H1 (cell line): Measurements from ENCODE around the gene PRRT2. TPM values are rescaled to one million over a fixed set of nuclear protein-coding genes. Genes with fewer than 3 reads are reported as not detected.

ENCODE experiments used
- CTCF ChIA-PET: fragments of 300-600 bp; sonication (Branson Sonifier 250); formaldehyde crosslinking; loops from one replicate; lab custom pipeline; 2021; ENCODE audit not compliant: partially characterized antibody; lab: Charles Lee
- POLR2A ChIA-PET: fragments of 300-600 bp; sonication (Branson Sonifier 250); formaldehyde crosslinking; loops from one replicate; lab custom pipeline; 2021; ENCODE audit warnings: inconsistent platforms; ENCODE audit not compliant: partially characterized antibody; lab: Charles Lee
- DNase-seq, 2 experiments: peaks; one replicate each; pipeline versions ENCODE4 v3.0.0 to v3.0.0-alpha.2; 2010 to 2022; ENCODE audit warnings: low spot score in 2 of 2, low read depth in 1 of 2, mixed read lengths in 1 of 2
- FAIRE-seq: peaks from 2 replicates; lab custom pipeline; 2011; peaks lifted over from hg19 to GRCh38; lab: Jason Lieb, UNC
- H2AFZ ChIP-seq: 2 replicates; pipeline ENCODE4 v1.8.1; 2012; ENCODE audit warnings: low read length, inconsistent platforms
- H2AK5ac ChIP-seq: 2 replicates; pipeline ENCODE4 v1.6.1; 2013; ENCODE audit warnings: low read depth, low read length
- H2BK120ac ChIP-seq: replicated peaks from 2 replicates; pipeline ENCODE3; 2013; ENCODE audit warnings: low read depth, low read length, inconsistent platforms
- H2BK12ac ChIP-seq: 2 replicates; pipeline ENCODE4 v1.6.1; 2013; ENCODE audit warnings: low read depth, low read length
- H2BK15ac ChIP-seq: 2 replicates; pipeline ENCODE4 v1.6.1; 2013; ENCODE audit warnings: low read length
- H2BK20ac ChIP-seq: 2 replicates; pipeline ENCODE4 v1.6.1; 2013; ENCODE audit warnings: low read length
- H2BK5ac ChIP-seq: 2 replicates; pipeline ENCODE4 v1.6.1; 2013; ENCODE audit warnings: low read depth, low read length
- H3K14ac ChIP-seq: 2 replicates; pipeline ENCODE4 v1.6.1; 2013; ENCODE audit warnings: inconsistent platforms; ENCODE audit not compliant: insufficient read length
- H3K18ac ChIP-seq: 2 replicates; pipeline ENCODE4 v1.6.1; 2013; ENCODE audit warnings: low read length; ENCODE audit errors: extremely low read depth
- H3K23ac ChIP-seq: 2 replicates; pipeline ENCODE4 v1.6.1; 2013; ENCODE audit warnings: inconsistent platforms; ENCODE audit not compliant: insufficient read length
- H3K23me2 ChIP-seq: 2 replicates; pipeline ENCODE4 v1.6.1; 2013; ENCODE audit warnings: low read depth, low read length
- H3K27ac ChIP-seq: 2 replicates; pipeline ENCODE4 v1.6.1; 2011; ENCODE audit warnings: low read depth, low read length, inconsistent platforms
- H3K27me3 ChIP-seq, 4 experiments: replicated peaks in 1 of 4; 1 replicate in 1 of 4; 2 replicates in 3 of 4; pipeline versions ENCODE4 v1.6.1 to v1.8.1; 2011 to 2013; ENCODE audit warnings: low read length in 3 of 4, mild to moderate bottlenecking in 3 of 4, inconsistent platforms in 2 of 4, mixed read lengths in 2 of 4, moderate library complexity in 1 of 4; ENCODE audit not compliant: control insufficient read depth in 3 of 4, insufficient read depth in 3 of 4; ENCODE audit errors: extremely low read depth in 1 of 4
- H3K36me3 ChIP-seq, 4 experiments: 2 replicates each; pipeline versions ENCODE4 v1.6.1 to v1.8.1; 2011 to 2013; ENCODE audit warnings: mild to moderate bottlenecking in 4 of 4, low read length in 3 of 4, moderate library complexity in 2 of 4, control low read depth in 1 of 4, inconsistent platforms in 1 of 4; ENCODE audit not compliant: insufficient read depth in 4 of 4, control insufficient read depth in 2 of 4
- H3K4ac ChIP-seq: replicated peaks from 2 replicates; pipeline ENCODE3; 2013; ENCODE audit warnings: low read length, low read depth, mixed read lengths, inconsistent platforms; ENCODE audit not compliant: insufficient read length
- H3K4me1 ChIP-seq, 4 experiments: replicated peaks in 1 of 4; 1 replicate in 1 of 4; 2 replicates in 3 of 4; pipeline versions ENCODE4 v1.6.1 to v1.8.1; 2011 to 2013; ENCODE audit warnings: low read length in 3 of 4, inconsistent platforms in 2 of 4, mixed read lengths in 1 of 4; ENCODE audit not compliant: insufficient read depth in 4 of 4, control insufficient read depth in 3 of 4
- H3K4me2 ChIP-seq, 2 experiments: 2 replicates each; pipeline versions ENCODE4 v1.6.1 to v1.8.1; 2011 to 2013; ENCODE audit warnings: low read depth in 2 of 2, low read length in 2 of 2, control low read depth in 1 of 2, inconsistent platforms in 1 of 2, mild to moderate bottlenecking in 1 of 2; ENCODE audit not compliant: insufficient read depth in 1 of 2
- H3K4me3 ChIP-seq, 4 experiments: fragments of 200-600, 300-600 bp in 1 of 4; sonication (generic), shearing (Covaris generic), sonication (Bioruptor Twin) in 1 of 4; 2 replicates each; pipeline versions ENCODE4 v1.5.1 to v1.8.1; 2011 to 2016; ENCODE audit warnings: low read length in 4 of 4, low read depth in 3 of 4, control low read depth in 2 of 4, inconsistent platforms in 2 of 4, mild to moderate bottlenecking in 2 of 4, mixed read lengths in 1 of 4, moderate library complexity in 1 of 4; ENCODE audit not compliant: insufficient read depth in 2 of 4; ENCODE audit errors: extremely low read depth in 1 of 4
- H3K56ac ChIP-seq: replicated peaks from 2 replicates; pipeline ENCODE3; 2013; ENCODE audit warnings: low read depth, mild to moderate bottlenecking, mixed read lengths, low read length, inconsistent platforms; ENCODE audit not compliant: insufficient read length
- H3K79me1 ChIP-seq: 2 replicates; pipeline ENCODE4 v1.6.1; 2013; ENCODE audit warnings: low read depth, low read length, control low read depth
- H3K79me2 ChIP-seq, 2 experiments: 2 replicates each; pipeline versions ENCODE4 v1.6.1 to v1.8.1; 2012 to 2013; ENCODE audit warnings: low read length in 2 of 2, mild to moderate bottlenecking in 2 of 2, inconsistent platforms in 1 of 2; ENCODE audit not compliant: insufficient read depth in 2 of 2, control insufficient read depth in 1 of 2
- H3K9ac ChIP-seq, 4 experiments: replicated peaks in 1 of 4; 1 replicate in 1 of 4; 2 replicates in 3 of 4; pipeline versions ENCODE4 v1.6.1 to v1.8.1; 2011 to 2013; ENCODE audit warnings: low read depth in 3 of 4, low read length in 3 of 4, control low read depth in 2 of 4, mild to moderate bottlenecking in 2 of 4, moderate library complexity in 2 of 4, inconsistent platforms in 1 of 4; ENCODE audit errors: extremely low read depth in 1 of 4
- H3K9me3 ChIP-seq, 2 experiments: 2 replicates each; pipeline versions ENCODE4 v1.6.1 to v1.8.1; 2012 to 2013; ENCODE audit warnings: mild to moderate bottlenecking in 2 of 2, moderate library complexity in 2 of 2, control low read depth in 1 of 2, inconsistent platforms in 1 of 2, low read depth in 1 of 2, low read length in 1 of 2, mixed read lengths in 1 of 2; ENCODE audit not compliant: insufficient read depth in 2 of 2
- H4K20me1 ChIP-seq, 2 experiments: replicated peaks in 1 of 2; 2 replicates each; pipeline versions ENCODE3 to v1.8.1; 2011 to 2013; ENCODE audit warnings: inconsistent platforms in 2 of 2, low read length in 2 of 2, mild to moderate bottlenecking in 1 of 2; ENCODE audit not compliant: insufficient read depth in 2 of 2, control insufficient read depth in 1 of 2
- H4K5ac ChIP-seq: 2 replicates; pipeline ENCODE4 v1.6.1; 2013; ENCODE audit warnings: low read length, low read depth, mixed read lengths, inconsistent platforms; ENCODE audit not compliant: insufficient read length
- H4K8ac ChIP-seq: 2 replicates; pipeline ENCODE4 v1.8.0; 2013; ENCODE audit warnings: mild to moderate bottlenecking, moderate library complexity, low read length, inconsistent platforms; ENCODE audit not compliant: insufficient read depth; ENCODE audit errors: extremely low read depth
- H4K91ac ChIP-seq: replicated peaks from 2 replicates; pipeline ENCODE3; 2013; ENCODE audit warnings: low read length, mixed read lengths, inconsistent platforms; ENCODE audit not compliant: insufficient read length
- PHF8 ChIP-seq: fragments of 200-600 bp; sonication (generic); conservative IDR thresholded peaks from 2 replicates; pipeline ENCODE4 v1.7.1; 2012; ENCODE audit warnings: low read depth, mild to moderate bottlenecking, inconsistent platforms, low read length, moderate library complexity
- RFX5 ChIP-seq: IDR thresholded peaks from 2 replicates; pipeline ENCODE4 v1.6.1; 2011; ENCODE audit warnings: low read depth, low read length, improper control_type of control experiment, borderline replicate concordance
- TCF12 ChIP-seq: IDR thresholded peaks from 2 replicates; pipeline ENCODE4 v1.6.1; 2011; ENCODE audit warnings: low read depth, mild to moderate bottlenecking, low read length
- TEAD4 ChIP-seq: IDR thresholded peaks from 2 replicates; pipeline ENCODE4 v1.6.1; 2012; ENCODE audit warnings: low read depth, low read length, inconsistent platforms, mixed read lengths
- WGBS, 2 experiments: shearing (Covaris generic) in 1 of 2; methylation state at CpG; one replicate each; pipeline versions ENCODE4 v1.1.6 to v1.1.7; 2013 to 2015; ENCODE audit warnings: low lambda C conversion rate in 2 of 2, mixed read lengths in 2 of 2, inconsistent platforms in 1 of 2, low coverage in 1 of 2, missing lambda C conversion rate in 1 of 2; ENCODE audit not compliant: insufficient replicate concordance in 2 of 2, insufficient coverage in 1 of 2, insufficient read length in 1 of 2; ENCODE audit errors: extremely low coverage in 1 of 2, missing lambda C conversion rate in 1 of 2; 5-methylcytosine and 5-hydroxymethylcytosine counted together
- polyA plus RNA-seq, 7 experiments: library from polyadenylated mRNA; depleted of rRNA in 3 of 7; stranded (reverse) in 5 of 7; unstranded in 2 of 7; fragments of >200 nt in 5 of 7; fragments of 200-250 nt in 2 of 7; gene quantifications; 1 replicate in 5 of 7; 2 replicates in 1 of 7; 4 replicates in 1 of 7; pipeline versions ENCODE4 v1.2.1 to v1.2.3, GENCODE V29; 2011 to 2013; ENCODE audit warnings: missing spikeins in 2 of 7, mixed read lengths in 2 of 7
- total RNA-seq: library from RNA; stranded (reverse); fragmentation: NEBNext Ultra II Directional; extraction: Animal tissue kit (Norgen Biotek cat#: 25700); gene quantifications from 2 replicates; pipeline ENCODE4 v1.2.1, GENCODE V29; 2021
- TF ChIP-seq, protein P1 (sequence below), 3 experiments: IDR thresholded peaks; 1 replicate in 2 of 3; 2 replicates in 1 of 3; pipeline versions ENCODE4 v1.5.1 to v1.6.1; 2011; ENCODE audit warnings: low read length in 3 of 3, mild to moderate bottlenecking in 3 of 3, inconsistent platforms in 2 of 3, low read depth in 1 of 3, moderate library complexity in 1 of 3; ENCODE audit not compliant: insufficient read depth in 1 of 3; ENCODE audit errors: control extremely low read depth in 1 of 3

PRRT2 gene
- total and polyA plus RNA-seq, 2 of the 8 experiments (the other 6 are each of a cell fraction or from before 2014, with no cell fraction given) = 12.8 to 32.6 TPM

DNA sequence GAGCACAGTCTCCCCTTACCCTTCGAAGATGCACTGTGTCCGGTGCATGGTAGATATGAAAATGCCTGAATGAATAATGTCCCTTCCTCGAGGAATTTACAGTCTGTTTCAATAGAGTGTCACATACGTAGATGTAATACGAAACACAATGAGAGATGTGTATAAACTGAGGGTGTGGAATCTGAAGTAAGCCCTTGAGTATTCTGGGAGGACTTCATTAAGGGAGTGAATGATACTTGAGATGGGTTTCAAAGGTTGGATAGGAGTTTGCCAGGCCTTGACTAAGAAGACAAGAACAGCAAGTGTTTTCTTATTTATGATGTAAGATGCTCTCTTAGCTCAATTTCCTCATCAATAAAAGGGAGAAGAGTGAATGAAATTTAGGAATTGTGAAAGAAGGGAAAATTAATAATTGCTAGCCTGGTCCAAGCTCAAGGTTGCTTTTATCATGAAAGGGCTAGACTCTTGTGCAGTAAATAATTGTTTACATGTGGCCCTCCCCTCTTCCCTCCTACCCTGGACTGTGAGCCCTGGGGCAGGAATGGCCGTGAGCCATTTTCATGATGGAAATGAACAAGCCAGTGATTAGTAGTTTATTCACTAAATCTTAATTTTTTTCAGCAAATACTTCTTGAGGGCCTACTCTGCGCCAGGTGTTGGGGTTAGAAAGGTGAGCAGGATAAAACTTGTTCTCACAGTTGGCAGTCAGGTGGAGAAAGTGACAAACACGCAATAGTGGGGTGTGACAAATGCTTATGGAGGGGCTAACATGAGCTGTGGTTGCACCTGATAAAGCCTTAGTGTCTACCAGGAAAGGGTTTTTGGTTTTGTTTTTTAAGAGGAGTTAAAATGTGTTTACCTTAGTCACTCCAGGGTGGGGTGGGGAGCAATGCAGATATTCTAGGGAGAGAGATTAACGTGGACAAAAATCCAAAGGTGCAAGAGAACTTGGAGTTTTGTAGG lies 19.9 kb upstream of the PRRT2 start:
- H3K27ac ChIP-seq = no peak overlapping the region
- TF ChIP-seq PHF8 = no peak
- TF ChIP-seq RFX5 = no peak
- TF ChIP-seq, protein P1, sequence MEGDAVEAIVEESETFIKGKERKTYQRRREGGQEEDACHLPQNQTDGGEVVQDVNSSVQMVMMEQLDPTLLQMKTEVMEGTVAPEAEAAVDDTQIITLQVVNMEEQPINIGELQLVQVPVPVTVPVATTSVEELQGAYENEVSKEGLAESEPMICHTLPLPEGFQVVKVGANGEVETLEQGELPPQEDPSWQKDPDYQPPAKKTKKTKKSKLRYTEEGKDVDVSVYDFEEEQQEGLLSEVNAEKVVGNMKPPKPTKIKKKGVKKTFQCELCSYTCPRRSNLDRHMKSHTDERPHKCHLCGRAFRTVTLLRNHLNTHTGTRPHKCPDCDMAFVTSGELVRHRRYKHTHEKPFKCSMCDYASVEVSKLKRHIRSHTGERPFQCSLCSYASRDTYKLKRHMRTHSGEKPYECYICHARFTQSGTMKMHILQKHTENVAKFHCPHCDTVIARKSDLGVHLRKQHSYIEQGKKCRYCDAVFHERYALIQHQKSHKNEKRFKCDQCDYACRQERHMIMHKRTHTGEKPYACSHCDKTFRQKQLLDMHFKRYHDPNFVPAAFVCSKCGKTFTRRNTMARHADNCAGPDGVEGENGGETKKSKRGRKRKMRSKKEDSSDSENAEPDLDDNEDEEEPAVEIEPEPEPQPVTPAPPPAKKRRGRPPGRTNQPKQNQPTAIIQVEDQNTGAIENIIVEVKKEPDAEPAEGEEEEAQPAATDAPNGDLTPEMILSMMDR (IDR thresholded peaks at IDR 0.05; ENCODE audit: control extremely low read depth in 1 of 3, insufficient read depth in 1 of 3, low read depth in 1 of 3, low read length in 3 of 3) = no peak
- TF ChIP-seq TEAD4 = no peak
- no peak for TF ChIP-seq TCF12

More for the DNA sequence above, 19.9 kb upstream of the PRRT2 start:
- peaks cover 0 to 13% (median 5%) of the 10 kb centered on the region in 4 experiments; a peak in 6 of 7 replicates for H3K4me1 ChIP-seq
- H3K27me3 ChIP-seq = no peaks in the 10 kb centered on the region
- H2BK15ac ChIP-seq = no peak overlapping the region
- H3K18ac ChIP-seq = no peak overlapping the region
- H3K23ac ChIP-seq = no peak overlapping the region
- H3K79me1 ChIP-seq = peaks cover 12% of the 10 kb centered on the region; the same call in 1 of the 2 replicates
- H2BK20ac ChIP-seq = no peak overlapping the region
- peaks cover 3 to 19% of the 10 kb centered on the region in 2 experiments for H4K20me1 ChIP-seq
- 77% methylated on average over 9 of the region's 9 CpGs; no CpG with 5 or more reads in 1 of the 2 experiments for WGBS, 2 experiments
- H2BK12ac ChIP-seq = no peak overlapping the region
- H2AFZ ChIP-seq = no peak overlapping the region
- H3K23me2 ChIP-seq = peaks cover 14% of the 10 kb centered on the region
- ChIA-PET POLR2A (interaction anchor here (0.8 to 3.7 kb wide), 10 partner anchors 10 to 73 kb away, joined by 3 to 58 read pairs (median 7); partner anchors contain the start of genes MAZ, PAGR1 and ZG16), CTCF (interaction anchor here (0.6 to 2.8 kb wide), 6 partner anchors 9 to 214 kb away, joined by 3 to 23 read pairs (median 4); no protein-coding TSS in a partner anchor)
- peaks cover 7 to 19% (median 11%) of the 10 kb centered on the region in 4 experiments; a peak in 7 of 8 replicates for H3K36me3 ChIP-seq
- peak overlapping the region in 2 of 4 experiments; percentile 64 to 83; a peak in 4 of 7 replicates for H3K9ac ChIP-seq
- peak overlapping the region; percentile 74 to 100 for H3K4me2 ChIP-seq
- no peak overlapping the region for H2BK120ac ChIP-seq
- peaks cover 28 to 58% of the 10 kb centered on the region in 2 experiments for H3K79me2 ChIP-seq
- no peak overlapping the region for H4K5ac ChIP-seq
- DNase-seq (no peak), FAIRE-seq (no peak)
- H3K4ac ChIP-seq = no peak overlapping the region
- no peak overlapping the region for H2BK5ac ChIP-seq
- 0 out of 2 replicates have a peak overlapping the region, but pooled peaks have one; percentile 86 for H2AK5ac ChIP-seq
- no peak overlapping the region for H3K56ac ChIP-seq
- H3K9me3 ChIP-seq = no peaks in the 10 kb centered on the region
- H3K4me3 ChIP-seq = peak overlapping the region; percentile 92 to 98 (median 96)
- no peak overlapping the region for H4K8ac ChIP-seq
- H3K14ac ChIP-seq = no peak overlapping the region
- H4K91ac ChIP-seq = no peak overlapping the region
